CD4-positive, alpha-beta T cell (primary cell): ENCODE results near the gene TSHB. TPM values are rescaled to one million over a fixed set of nuclear protein-coding genes. Genes with fewer than 3 reads are reported as not detected.

Experiments
- ATAC-seq: fragments of 200-7000 bp; cut with Tn5 transposase; one replicate; pipeline ENCODE4 v1.10.0; 2022; ENCODE audit warnings: mild to moderate bottlenecking; ENCODE audit not compliant: poor library complexity
- CTCF ChIA-PET: fragments of 350-600 bp; sonication (Branson Sonifier 250); formaldehyde crosslinking; loops from one replicate; lab custom pipeline; 2021; ENCODE audit warnings: antibody characterized with exemption, inconsistent platforms; lab: Charles Lee
- POLR2A ChIA-PET: fragments of 350-600 bp; sonication (Branson Sonifier 250); formaldehyde crosslinking; loops from one replicate; lab custom pipeline; 2021; ENCODE audit warnings: antibody characterized with exemption, inconsistent platforms; lab: Charles Lee
- DNase-seq, 14 experiments: peaks; one replicate each; pipeline ENCODE4 v3.0.0-alpha.2; 2013 to 2020; ENCODE audit warnings: mixed read lengths in 2 of 14
- H3K27ac ChIP-seq, 2 donors: one replicate each; pipeline versions ENCODE4 v1.5.1 to v1.7.0; 2013; ENCODE audit warnings: low read length in 2 of 2, low read depth in 1 of 2, mild to moderate bottlenecking in 1 of 2
- H3K27me3 ChIP-seq, 2 experiments: 1 replicate in 1 of 2; 2 replicates in 1 of 2; pipeline versions ENCODE4 v1.6.1 to v1.7.0; 2013; ENCODE audit warnings: low read length in 2 of 2, control low read depth in 1 of 2, mild to moderate bottlenecking in 1 of 2, moderate library complexity in 1 of 2; ENCODE audit not compliant: insufficient read depth in 2 of 2, control insufficient read depth in 1 of 2
- H3K36me3 ChIP-seq: one replicate; pipeline ENCODE4 v1.6.1; 2013; ENCODE audit warnings: low read length, control low read depth; ENCODE audit not compliant: insufficient read depth
- H3K4me1 ChIP-seq: one replicate; pipeline ENCODE4 v1.6.1; 2013; ENCODE audit warnings: low read length, control low read depth; ENCODE audit not compliant: insufficient read depth
- H3K4me3 ChIP-seq: one replicate; pipeline ENCODE4 v1.5.1; 2013; ENCODE audit warnings: mild to moderate bottlenecking, low read length, moderate library complexity
- H3K9me3 ChIP-seq, 2 experiments: 1 replicate in 1 of 2; 2 replicates in 1 of 2; pipeline versions ENCODE4 v1.6.1 to v1.7.0; 2013; ENCODE audit warnings: low read length in 2 of 2, mild to moderate bottlenecking in 2 of 2, control low read depth in 1 of 2, moderate library complexity in 1 of 2; ENCODE audit not compliant: control insufficient read depth in 1 of 2, insufficient read depth in 1 of 2
- H3K27ac Mint-ChIP-seq: one replicate; pipeline ENCODE4 v1.8.0; 2020; ENCODE audit warnings: mixed read lengths
- H3K27me3 Mint-ChIP-seq: one replicate; pipeline ENCODE4 v1.8.0; 2021; ENCODE audit warnings: mixed read lengths
- H3K36me3 Mint-ChIP-seq: one replicate; pipeline ENCODE4 v1.8.0; 2021; ENCODE audit warnings: low read depth, mixed read lengths
- H3K4me1 Mint-ChIP-seq: one replicate; pipeline ENCODE4 v1.8.0; 2021; ENCODE audit warnings: low read depth, mixed read lengths
- H3K4me3 Mint-ChIP-seq: one replicate; pipeline ENCODE4 v1.8.0; 2020; ENCODE audit warnings: mild to moderate bottlenecking, mixed read lengths
- H3K9me3 Mint-ChIP-seq: one replicate; pipeline ENCODE4 v1.8.0; 2020; ENCODE audit warnings: mixed read lengths
- CTCF ChIP-seq: fragments of 200-600 bp; IDR thresholded peaks from one replicate; pipeline ENCODE4 v1.8.0; 2022; ENCODE audit warnings: antibody characterized with exemption, mild to moderate bottlenecking
- intact Hi-C, 2 experiments: fragments of 100-400 bp; cut with DNase I in 1 of 2; cut with micrococcal nuclease in 1 of 2; formaldehyde crosslinking; loops; one replicate each; pipeline versions ENCODE4 v1.15.1 to v1.9.0; 2023 to 2025; cut with DNase I, micrococcal nuclease
- total RNA-seq, 174 experiments: library from RNA in 2 of 174; stranded (reverse) in 2 of 174; gene quantifications; one replicate each; pipeline ENCODE4 v1.2.3 and lab custom pipeline; 2021 to 2026

TSHB gene
- total RNA-seq, 2 experiments from 2014 or later: not detected

- H3K4me1 ChIP-seq: no peaks in the 10 kb centered on the region
- Mint-ChIP-seq H3K36me3 (peaks cover 8% of the 10 kb centered on the region), H3K27me3 (no peaks in the 10 kb centered on the region), H3K27ac (no peak overlapping the region), H3K4me1 (no peaks in the 10 kb centered on the region), H3K9me3 (peaks cover 7% of the 10 kb centered on the region), H3K4me3 (no peak overlapping the region)
- no peak for TF ChIP-seq CTCF
- POLR2A ChIA-PET: interaction anchor here (0.6 kb wide), 1 partner anchor 168 kb away, joined by 3 read pairs; no protein-coding TSS in a partner anchor
- no peak for DNase-seq
- no peak for ATAC-seq
- no peaks in the 10 kb centered on the region for H3K27me3 ChIP-seq
- CTCF ChIA-PET: interaction anchor here (1.2 to 1.9 kb wide), 2 partner anchors 10 to 11 kb away, joined by 3 to 8 read pairs; no protein-coding TSS in a partner anchor
- H3K9me3 ChIP-seq: peaks cover 0 to 6% of the 10 kb centered on the region in 2 experiments
- intact Hi-C loops: no loop called here
- no peak overlapping the region for H3K4me3 ChIP-seq
- H3K27ac ChIP-seq: no peak overlapping the region
- no peaks in the 10 kb centered on the region for H3K36me3 ChIP-seq
These were observed 12.0 kb downstream of the TSHB start for GRCh38 chr1:115041654-115042053.

- no peak for DNase-seq
- Histone ChIP-seq H3K4me3 (no peak overlapping the region), H3K4me1 (no peaks in the 10 kb centered on the region), H3K9me3 (peaks cover 0 to 6% of the 10 kb centered on the region in 2 experiments), H3K27me3 (no peaks in the 10 kb centered on the region), H3K27ac (no peak overlapping the region), H3K36me3 (no peaks in the 10 kb centered on the region)
- no peak for ATAC-seq
- no peak overlapping the region for H3K27ac Mint-ChIP-seq
- no peaks in the 10 kb centered on the region for H3K27me3 Mint-ChIP-seq
- H3K36me3 Mint-ChIP-seq: peaks cover 8% of the 10 kb centered on the region
- no peak for TF ChIP-seq CTCF
- peaks cover 7% of the 10 kb centered on the region for H3K9me3 Mint-ChIP-seq
- intact Hi-C loops: loop anchor here in 1 of 2 experiments (5.0 kb wide), 1 partner anchor 49 kb away; no protein-coding TSS in a partner anchor
- POLR2A ChIA-PET: no interaction called here
- H3K4me3 Mint-ChIP-seq: no peak overlapping the region
- no peaks in the 10 kb centered on the region for H3K4me1 Mint-ChIP-seq
- CTCF ChIA-PET: no interaction called here
These were observed 17.1 kb downstream of the TSHB start for GRCh38 chr1:115046751-115047150.

- no peak for TF ChIP-seq CTCF
- no peak overlapping the region for H3K4me3 ChIP-seq
- intact Hi-C loops: loop anchor here (1.0 to 10.0 kb wide), 4 partner anchors 35 to 707 kb away; partner anchors contain the start of gene TSPAN2 (in 1 of the 2)
- ATAC-seq (no peak), DNase-seq (no peak)
- H3K4me1 ChIP-seq: peaks cover 6% of the 10 kb centered on the region
- no peak overlapping the region for H3K27ac ChIP-seq
- H3K9me3 ChIP-seq: no peaks in the 10 kb centered on the region
- H3K9me3 Mint-ChIP-seq: no peaks in the 10 kb centered on the region
- no peaks in the 10 kb centered on the region for H3K27me3 ChIP-seq
- peaks cover 6% of the 10 kb centered on the region for H3K4me1 Mint-ChIP-seq
- H3K36me3 ChIP-seq: no peaks in the 10 kb centered on the region
- ChIA-PET POLR2A (interaction anchor here (1.4 kb wide), 1 partner anchor 47 kb away, joined by 4 read pairs; no protein-coding TSS in a partner anchor), CTCF (interaction anchor here (1.5 to 2.3 kb wide), 4 partner anchors 19 to 55 kb away, joined by 4 to 15 read pairs (median 8); no protein-coding TSS in a partner anchor)
- H3K27me3 Mint-ChIP-seq: no peaks in the 10 kb centered on the region
- no peak overlapping the region for H3K4me3 Mint-ChIP-seq
- no peak overlapping the region for H3K27ac Mint-ChIP-seq
- H3K36me3 Mint-ChIP-seq: no peaks in the 10 kb centered on the region
These were observed 22.2 kb downstream of the TSHB start for GRCh38 chr1:115051850-115052249.
